PC-9 (cell line): ENCODE results near the gene KCNK6. TPM values are rescaled to one million over a fixed set of nuclear protein-coding genes. Genes with fewer than 3 reads are reported as not detected.

Source experiments
- BruUV-seq: library from RNA; stranded (reverse); fragments of 400-500 nt; replicated peaks from 2 replicates; lab custom pipeline; 2021; lab: Mats Ljungman, UMichigan
- CTCF ChIA-PET: fragments of 300-600 bp; sonication (Branson Sonifier 250); formaldehyde crosslinking; loops from one replicate; lab custom pipeline; 2022; ENCODE audit warnings: antibody characterized with exemption; lab: Charles Lee
- POLR2A ChIA-PET: fragments of 300-600 bp; sonication (Branson Sonifier 250); formaldehyde crosslinking; loops from one replicate; lab custom pipeline; 2022; ENCODE audit warnings: antibody characterized with exemption; ENCODE audit not compliant: unreplicated experiment; lab: Charles Lee
- DNase-seq, 2 experiments: peaks; one replicate each; pipeline versions ENCODE4 v3.0.0 to v3.0.0-alpha.2; 2015 to 2022; ENCODE audit warnings: mixed read lengths in 1 of 2
- H2AFZ ChIP-seq: fragments of 200-600 bp; sonication (generic); 2 replicates; pipeline ENCODE4 v1.8.1; 2017; ENCODE audit warnings: antibody characterized with exemption
- H3F3A ChIP-seq: fragments of 200-600 bp; sonication (generic); 2 replicates; pipeline ENCODE4 v1.8.1; 2017; ENCODE audit warnings: antibody characterized with exemption, mild to moderate bottlenecking, low read depth; ENCODE audit not compliant: insufficient read depth
- H3K27ac ChIP-seq: fragments of 200-600 bp; sonication (generic); 2 replicates; pipeline ENCODE4 v1.6.1; 2016; ENCODE audit warnings: mixed run types
- H3K27me3 ChIP-seq: fragments of 200-600 bp; sonication (generic); 2 replicates; pipeline ENCODE4 v1.6.1; 2016; ENCODE audit warnings: low read depth, mixed run types; ENCODE audit not compliant: insufficient read depth
- H3K36me3 ChIP-seq: fragments of 200-600 bp; sonication (generic); 2 replicates; pipeline ENCODE4 v1.6.1; 2016; ENCODE audit warnings: low read depth, mixed run types
- H3K4me1 ChIP-seq: fragments of 200-600 bp; sonication (generic); replicated peaks from 2 replicates; pipeline ENCODE4 v1.6.1; 2016; ENCODE audit warnings: mixed run types; ENCODE audit not compliant: insufficient read depth
- H3K4me2 ChIP-seq: fragments of 200-600 bp; sonication (generic); 2 replicates; pipeline ENCODE4 v1.6.1; 2017; ENCODE audit warnings: mixed run types
- H3K4me3 ChIP-seq: fragments of 200-600 bp; sonication (generic); 2 replicates; pipeline ENCODE4 v1.6.1; 2016; ENCODE audit warnings: mixed run types
- H3K79me2 ChIP-seq: fragments of 200-600 bp; sonication (generic); 2 replicates; pipeline ENCODE4 v1.6.1; 2017; ENCODE audit warnings: low read depth, mixed run types
- H3K9me2 ChIP-seq: fragments of 200-600 bp; sonication (generic); 2 replicates; pipeline ENCODE4 v1.8.1; 2017; ENCODE audit warnings: mild to moderate bottlenecking; ENCODE audit not compliant: insufficient read depth
- H3K9me3 ChIP-seq: fragments of 200-600 bp; sonication (generic); 2 replicates; pipeline ENCODE4 v1.8.1; 2016; ENCODE audit warnings: low read depth; ENCODE audit not compliant: insufficient read depth
- H4K20me1 ChIP-seq: fragments of 200-600 bp; sonication (generic); 2 replicates; pipeline ENCODE4 v1.8.1; 2017; ENCODE audit not compliant: insufficient read depth
- EZH2 ChIP-seq: fragments of 200-600 bp; sonication (generic); IDR thresholded peaks from 2 replicates; pipeline ENCODE4 v1.8.0; 2017; ENCODE audit warnings: antibody characterized with exemption, low read depth
- intact Hi-C: fragments of 100-400 bp; cut with micrococcal nuclease; formaldehyde crosslinking; loops from one replicate; pipeline ENCODE4 v1.10.0; 2022; ENCODE audit not compliant: unreplicated experiment
- total RNA-seq: library from RNA; stranded (reverse); gene quantifications from 2 replicates; pipeline ENCODE4 v1.2.3, GENCODE V29; 2021
- TF ChIP-seq, protein P1 (sequence below): fragments of 200-600 bp; sonication (generic); conservative IDR thresholded peaks from 2 replicates; pipeline ENCODE4 v1.6.1; 2017; ENCODE audit warnings: mixed run types, antibody characterized with exemption, mild to moderate bottlenecking, moderate library complexity

KCNK6 gene
- total RNA-seq, 1 experiment from 2014 or later: 6.1 TPM

DNA sequence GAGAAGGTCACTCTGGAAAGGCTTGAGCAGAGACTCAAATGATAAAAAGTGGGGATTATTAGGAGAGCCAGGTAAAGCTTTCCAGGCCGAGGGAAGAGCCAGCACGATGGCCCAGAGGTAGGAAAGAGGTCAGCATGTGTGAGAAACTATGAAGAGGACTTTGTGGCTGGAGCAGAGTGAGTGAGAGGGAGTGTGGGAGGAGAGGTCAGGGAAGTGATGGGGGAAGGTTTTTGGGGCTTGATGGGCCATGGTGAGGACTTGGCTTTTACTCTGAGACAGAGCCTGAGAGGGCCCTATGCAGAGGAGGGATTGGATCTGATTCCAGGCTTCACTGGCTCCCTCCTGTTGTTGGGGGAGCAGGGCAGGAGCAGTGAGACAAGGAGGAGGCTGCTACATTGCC lies 21.3 kb downstream of the KCNK6 start:
- H3K79me2 ChIP-seq: no peaks in the 10 kb centered on the region

DNA sequence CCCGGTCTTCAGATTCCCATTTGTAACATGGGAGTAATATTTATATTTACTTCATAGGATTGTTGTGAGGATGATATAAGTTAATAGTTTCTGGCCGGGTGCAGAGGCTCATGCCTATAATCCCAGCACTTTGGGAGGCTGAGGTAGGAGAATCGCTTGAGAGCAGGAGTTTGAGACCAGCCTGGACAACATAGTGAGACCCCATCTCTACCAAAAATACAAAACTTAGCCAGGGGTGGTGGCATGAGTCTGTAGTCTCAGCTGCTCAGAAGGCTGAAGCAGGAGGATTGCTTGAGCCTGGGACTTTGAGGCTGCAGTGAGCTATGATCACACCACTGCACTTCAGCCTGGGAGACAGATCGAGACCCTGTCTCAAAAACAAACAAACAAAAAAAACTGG lies 27.2 kb downstream of the KCNK6 start:
- no peaks in the 10 kb centered on the region for H3K4me1 ChIP-seq
- no peak overlapping the region for H3K4me3 ChIP-seq
- intact Hi-C loops: no loop called here
- H4K20me1 ChIP-seq: no peaks in the 10 kb centered on the region
- no peak for TF ChIP-seq EZH2
- TF ChIP-seq, protein P1, sequence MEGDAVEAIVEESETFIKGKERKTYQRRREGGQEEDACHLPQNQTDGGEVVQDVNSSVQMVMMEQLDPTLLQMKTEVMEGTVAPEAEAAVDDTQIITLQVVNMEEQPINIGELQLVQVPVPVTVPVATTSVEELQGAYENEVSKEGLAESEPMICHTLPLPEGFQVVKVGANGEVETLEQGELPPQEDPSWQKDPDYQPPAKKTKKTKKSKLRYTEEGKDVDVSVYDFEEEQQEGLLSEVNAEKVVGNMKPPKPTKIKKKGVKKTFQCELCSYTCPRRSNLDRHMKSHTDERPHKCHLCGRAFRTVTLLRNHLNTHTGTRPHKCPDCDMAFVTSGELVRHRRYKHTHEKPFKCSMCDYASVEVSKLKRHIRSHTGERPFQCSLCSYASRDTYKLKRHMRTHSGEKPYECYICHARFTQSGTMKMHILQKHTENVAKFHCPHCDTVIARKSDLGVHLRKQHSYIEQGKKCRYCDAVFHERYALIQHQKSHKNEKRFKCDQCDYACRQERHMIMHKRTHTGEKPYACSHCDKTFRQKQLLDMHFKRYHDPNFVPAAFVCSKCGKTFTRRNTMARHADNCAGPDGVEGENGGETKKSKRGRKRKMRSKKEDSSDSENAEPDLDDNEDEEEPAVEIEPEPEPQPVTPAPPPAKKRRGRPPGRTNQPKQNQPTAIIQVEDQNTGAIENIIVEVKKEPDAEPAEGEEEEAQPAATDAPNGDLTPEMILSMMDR: no peak
- no peaks in the 10 kb centered on the region for H3K79me2 ChIP-seq
- H3K27ac ChIP-seq: no peak overlapping the region
- no peaks in the 10 kb centered on the region for H3K9me2 ChIP-seq
- no peak for DNase-seq
- no TSS peak for BruUV-seq
- POLR2A ChIA-PET: interaction anchor here (0.7 to 1.0 kb wide), 2 partner anchors 28 to 451 kb away, joined by 3 to 6 read pairs; partner anchors contain the start of gene PSMD8
- no peak overlapping the region for H3K4me2 ChIP-seq
- CTCF ChIA-PET: interaction anchor here (0.7 kb wide), 1 partner anchor 645 kb away, joined by 8 read pairs; no protein-coding TSS in a partner anchor
- no peaks in the 10 kb centered on the region for H3K9me3 ChIP-seq
- H3K36me3 ChIP-seq: no peaks in the 10 kb centered on the region
- no peaks in the 10 kb centered on the region for H3K27me3 ChIP-seq
- H2AFZ ChIP-seq: no peak overlapping the region
- H3F3A ChIP-seq: no peaks in the 10 kb centered on the region

More for the DNA sequence above, 21.3 kb downstream of the KCNK6 start:
- no peaks in the 10 kb centered on the region for H3K9me2 ChIP-seq
- H3K27me3 ChIP-seq: no peaks in the 10 kb centered on the region
- H3K36me3 ChIP-seq: no peaks in the 10 kb centered on the region
- no peak overlapping the region for H3K4me2 ChIP-seq
- DNase-seq: no peak
- peaks cover 11% of the 10 kb centered on the region; the same call in 1 of the 2 replicates for H3F3A ChIP-seq
- peaks cover 5% of the 10 kb centered on the region for H3K4me1 ChIP-seq
- no peak overlapping the region for H3K27ac ChIP-seq
- no peaks in the 10 kb centered on the region for H3K9me3 ChIP-seq
- ChIA-PET CTCF (no interaction called here), POLR2A (no interaction called here)
- no peak overlapping the region for H3K4me3 ChIP-seq
- 0 out of 2 replicates have a peak, but pooled peaks cover 3% of the 10 kb centered on the region for H4K20me1 ChIP-seq
- no TSS peak for BruUV-seq
- intact Hi-C loops: no loop called here
- H2AFZ ChIP-seq: no peak overlapping the region
- TF ChIP-seq, protein P1: no peak
- TF ChIP-seq EZH2: no peak

DNA sequence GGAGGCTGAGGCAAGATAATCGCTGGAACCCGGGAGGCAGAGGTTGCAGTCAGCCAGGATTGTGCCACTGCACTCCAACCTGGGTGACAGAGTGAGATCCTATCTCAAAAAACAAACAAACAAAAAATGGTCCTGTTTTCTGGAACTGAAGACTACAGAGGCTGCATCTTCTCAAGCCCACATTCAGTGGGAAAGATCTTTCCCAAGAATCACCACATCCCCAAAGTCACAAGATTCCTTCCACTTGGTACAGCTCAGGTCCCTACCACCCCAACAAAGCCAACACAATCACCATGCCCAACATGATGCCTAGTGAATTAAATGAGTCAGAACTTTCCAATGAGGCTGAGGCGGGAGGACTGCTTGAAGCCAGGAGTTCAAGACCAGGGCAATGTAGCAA lies 31.2 kb downstream of the KCNK6 start:
- no peak overlapping the region for H3K27ac ChIP-seq
- no peaks in the 10 kb centered on the region for H3K9me2 ChIP-seq
- H3K36me3 ChIP-seq: no peaks in the 10 kb centered on the region
- no peaks in the 10 kb centered on the region for H4K20me1 ChIP-seq
- H3K4me3 ChIP-seq: no peak overlapping the region
- no TSS peak for BruUV-seq
- H3K79me2 ChIP-seq: no peaks in the 10 kb centered on the region
- intact Hi-C loops: no loop called here
- CTCF ChIA-PET: no interaction called here
- no peaks in the 10 kb centered on the region for H3K27me3 ChIP-seq
- no peak overlapping the region for H3K4me2 ChIP-seq
- H2AFZ ChIP-seq: no peak overlapping the region
- no peak for TF ChIP-seq EZH2
- TF ChIP-seq, protein P1: no peak
- POLR2A ChIA-PET: no interaction called here
- DNase-seq: no peak
- H3F3A ChIP-seq: no peaks in the 10 kb centered on the region
- no peaks in the 10 kb centered on the region for H3K4me1 ChIP-seq
- H3K9me3 ChIP-seq: no peaks in the 10 kb centered on the region
